Caco-2 (cell line): ENCODE results near the gene ELF4. TPM values are rescaled to one million over a fixed set of nuclear protein-coding genes. Genes with fewer than 3 reads are reported as not detected.

Experiments used
- BruUV-seq: library from RNA; stranded (reverse); fragments of 400-500 nt; replicated peaks from 2 replicates; lab custom pipeline; 2021; lab: Mats Ljungman, UMichigan
- CTCF ChIA-PET: fragments of 300-600 bp; sonication (Branson Sonifier 250); formaldehyde crosslinking; loops from one replicate; lab custom pipeline; 2022; ENCODE audit warnings: antibody characterized with exemption; lab: Charles Lee
- POLR2A ChIA-PET: fragments of 300-600 bp; sonication (Branson Sonifier 250); formaldehyde crosslinking; loops from one replicate; lab custom pipeline; 2022; ENCODE audit warnings: antibody characterized with exemption; lab: Charles Lee
- DNase-seq, 2 experiments: peaks; one replicate each; pipeline versions ENCODE4 v3.0.0 to v3.0.0-alpha.2; 2020 to 2022
- H3K27me3 ChIP-seq: replicated peaks from 2 replicates; pipeline ENCODE4 v1.6.0; 2011; ENCODE audit warnings: low read length; ENCODE audit not compliant: control insufficient read depth, insufficient read depth
- H3K36me3 ChIP-seq: 2 replicates; pipeline ENCODE4 v1.5.1; 2011; ENCODE audit warnings: low read length; ENCODE audit not compliant: control insufficient read depth, insufficient read depth
- H3K4me1 ChIP-seq: fragments of 250-450 bp; sonication (Bioruptor Pico); 2 replicates; pipeline ENCODE4 v1.5.1; 2020; ENCODE audit warnings: mild to moderate bottlenecking
- H3K4me3 ChIP-seq: 2 replicates; pipeline ENCODE4 v1.5.1; 2011; ENCODE audit warnings: low read depth, mild to moderate bottlenecking, control low read depth, low read length
- H3K9me3 ChIP-seq: fragments of 250-450 bp; sonication (Bioruptor Pico); 2 replicates; pipeline ENCODE4 v1.5.1; 2020; ENCODE audit warnings: mild to moderate bottlenecking, moderate library complexity
- H3K27ac Mint-ChIP-seq: one replicate; pipeline ENCODE4 v1.8.0; 2022; ENCODE audit warnings: mixed read lengths; ENCODE audit not compliant: unreplicated experiment
- H3K27me3 Mint-ChIP-seq: one replicate; pipeline ENCODE4 v1.8.0; 2022; ENCODE audit warnings: mixed read lengths; ENCODE audit not compliant: insufficient read depth, unreplicated experiment
- H3K36me3 Mint-ChIP-seq: one replicate; pipeline ENCODE4 v1.8.0; 2022; ENCODE audit warnings: mild to moderate bottlenecking, mixed read lengths; ENCODE audit not compliant: insufficient read depth, unreplicated experiment
- H3K4me1 Mint-ChIP-seq: one replicate; pipeline ENCODE4 v1.8.0; 2022; ENCODE audit warnings: low read depth, mixed read lengths; ENCODE audit not compliant: unreplicated experiment
- H3K4me3 Mint-ChIP-seq: one replicate; pipeline ENCODE4 v1.8.0; 2022; ENCODE audit warnings: mild to moderate bottlenecking, moderate library complexity, mixed read lengths; ENCODE audit not compliant: unreplicated experiment
- H3K9me3 Mint-ChIP-seq: one replicate; pipeline ENCODE4 v1.8.0; 2022; ENCODE audit warnings: mixed read lengths; ENCODE audit not compliant: unreplicated experiment
- intact Hi-C: fragments of 100-400 bp; cut with micrococcal nuclease; formaldehyde crosslinking; loops from one replicate; pipeline ENCODE4 v1.10.0; 2022; ENCODE audit not compliant: unreplicated experiment
- total RNA-seq: library from RNA; stranded (reverse); gene quantifications from 2 replicates; pipeline ENCODE4 v1.2.3, GENCODE V29; 2022
- TF ChIP-seq, protein P1 (sequence below), 2 experiments: fragments of 200-600 bp in 1 of 2; IDR thresholded peaks; 1 replicate in 1 of 2; 2 replicates in 1 of 2; pipeline versions ENCODE4 v1.5.1 to v1.8.0; 2011 to 2022; ENCODE audit warnings: antibody characterized with exemption in 1 of 2, control low read depth in 1 of 2, inconsistent platforms in 1 of 2, low read depth in 1 of 2, low read length in 1 of 2, mild to moderate bottlenecking in 1 of 2, moderate library complexity in 1 of 2; ENCODE audit not compliant: insufficient read depth in 1 of 2, severe bottlenecking in 1 of 2, unreplicated experiment in 1 of 2

Gene ELF4
- total RNA-seq, 1 experiment from 2014 or later = 25.3 TPM

DNA sequence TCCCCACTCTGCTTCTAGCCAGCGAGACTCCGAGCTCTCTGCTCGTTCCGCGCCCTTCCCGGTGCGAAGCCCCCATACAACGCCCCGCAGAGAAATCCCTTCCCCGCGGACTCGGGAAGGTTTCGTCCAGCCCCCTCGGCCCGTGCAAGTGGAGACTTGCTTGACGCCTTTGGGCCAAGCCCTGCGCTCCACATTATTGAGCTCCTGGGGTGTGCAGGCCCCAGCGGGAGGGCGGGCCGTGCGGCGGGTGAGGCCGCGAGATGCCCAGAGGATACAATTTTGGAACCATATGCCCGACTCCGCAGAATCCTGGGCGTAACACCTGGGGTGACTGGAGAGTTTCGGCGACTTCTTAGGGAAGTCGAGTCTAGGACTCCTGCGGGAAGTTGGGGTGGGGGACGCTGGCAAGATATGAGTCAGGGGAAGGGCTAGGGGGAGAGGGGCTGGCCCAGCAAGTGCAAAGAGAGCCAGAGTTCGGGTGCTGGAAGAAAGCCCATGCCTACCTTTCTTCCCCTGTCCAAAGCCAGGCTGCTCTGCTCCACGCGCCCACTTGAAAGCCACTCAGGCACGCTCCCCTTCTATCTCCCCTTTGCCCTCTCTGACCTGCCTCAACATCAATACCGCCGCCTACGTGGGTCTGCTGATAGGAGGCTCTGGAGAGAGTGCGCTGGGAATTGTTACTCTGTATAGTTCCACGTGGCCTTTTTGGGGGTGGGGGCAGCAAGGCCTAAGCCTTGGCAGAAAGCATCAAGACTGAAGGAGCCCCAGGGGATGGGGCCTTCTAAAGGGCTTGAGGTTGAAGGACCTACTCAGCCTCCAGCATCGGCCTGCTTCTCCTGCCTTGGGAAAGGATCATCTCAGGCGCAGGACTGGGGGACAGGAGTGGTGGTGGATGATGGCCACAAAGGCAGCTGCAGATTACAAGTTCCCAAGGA lies 1.2 kb upstream of the ELF4 start:
- H3K4me1 ChIP-seq = peaks cover 7% of the 10 kb centered on the region; the same call in 1 of the 2 replicates
- no peaks in the 10 kb centered on the region for H3K36me3 ChIP-seq
- intact Hi-C loops = no loop called here
- TSS peak; percentile 34 for BruUV-seq
- H3K27me3 ChIP-seq = no peaks in the 10 kb centered on the region
- POLR2A ChIA-PET = no interaction called here
- H3K4me3 Mint-ChIP-seq = peak overlapping the region; percentile 90
- peaks cover 9% of the 10 kb centered on the region for H3K4me1 Mint-ChIP-seq
- no peaks in the 10 kb centered on the region for H3K9me3 ChIP-seq
- TF ChIP-seq, protein P1, sequence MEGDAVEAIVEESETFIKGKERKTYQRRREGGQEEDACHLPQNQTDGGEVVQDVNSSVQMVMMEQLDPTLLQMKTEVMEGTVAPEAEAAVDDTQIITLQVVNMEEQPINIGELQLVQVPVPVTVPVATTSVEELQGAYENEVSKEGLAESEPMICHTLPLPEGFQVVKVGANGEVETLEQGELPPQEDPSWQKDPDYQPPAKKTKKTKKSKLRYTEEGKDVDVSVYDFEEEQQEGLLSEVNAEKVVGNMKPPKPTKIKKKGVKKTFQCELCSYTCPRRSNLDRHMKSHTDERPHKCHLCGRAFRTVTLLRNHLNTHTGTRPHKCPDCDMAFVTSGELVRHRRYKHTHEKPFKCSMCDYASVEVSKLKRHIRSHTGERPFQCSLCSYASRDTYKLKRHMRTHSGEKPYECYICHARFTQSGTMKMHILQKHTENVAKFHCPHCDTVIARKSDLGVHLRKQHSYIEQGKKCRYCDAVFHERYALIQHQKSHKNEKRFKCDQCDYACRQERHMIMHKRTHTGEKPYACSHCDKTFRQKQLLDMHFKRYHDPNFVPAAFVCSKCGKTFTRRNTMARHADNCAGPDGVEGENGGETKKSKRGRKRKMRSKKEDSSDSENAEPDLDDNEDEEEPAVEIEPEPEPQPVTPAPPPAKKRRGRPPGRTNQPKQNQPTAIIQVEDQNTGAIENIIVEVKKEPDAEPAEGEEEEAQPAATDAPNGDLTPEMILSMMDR (IDR thresholded peaks at IDR 0.05; ENCODE audit: insufficient read depth in 1 of 2, low read depth in 1 of 2, low read length in 1 of 2, severe bottlenecking in 1 of 2, unreplicated experiment in 1 of 2) = no peak
- no peak overlapping the region for H3K27ac Mint-ChIP-seq
- no peaks in the 10 kb centered on the region for H3K36me3 Mint-ChIP-seq
- no peaks in the 10 kb centered on the region for H3K9me3 Mint-ChIP-seq
- no peaks in the 10 kb centered on the region for H3K27me3 Mint-ChIP-seq
- peak overlapping the region; percentile 70 for H3K4me3 ChIP-seq
- DNase-seq = no peak
- CTCF ChIA-PET = no interaction called here

DNA sequence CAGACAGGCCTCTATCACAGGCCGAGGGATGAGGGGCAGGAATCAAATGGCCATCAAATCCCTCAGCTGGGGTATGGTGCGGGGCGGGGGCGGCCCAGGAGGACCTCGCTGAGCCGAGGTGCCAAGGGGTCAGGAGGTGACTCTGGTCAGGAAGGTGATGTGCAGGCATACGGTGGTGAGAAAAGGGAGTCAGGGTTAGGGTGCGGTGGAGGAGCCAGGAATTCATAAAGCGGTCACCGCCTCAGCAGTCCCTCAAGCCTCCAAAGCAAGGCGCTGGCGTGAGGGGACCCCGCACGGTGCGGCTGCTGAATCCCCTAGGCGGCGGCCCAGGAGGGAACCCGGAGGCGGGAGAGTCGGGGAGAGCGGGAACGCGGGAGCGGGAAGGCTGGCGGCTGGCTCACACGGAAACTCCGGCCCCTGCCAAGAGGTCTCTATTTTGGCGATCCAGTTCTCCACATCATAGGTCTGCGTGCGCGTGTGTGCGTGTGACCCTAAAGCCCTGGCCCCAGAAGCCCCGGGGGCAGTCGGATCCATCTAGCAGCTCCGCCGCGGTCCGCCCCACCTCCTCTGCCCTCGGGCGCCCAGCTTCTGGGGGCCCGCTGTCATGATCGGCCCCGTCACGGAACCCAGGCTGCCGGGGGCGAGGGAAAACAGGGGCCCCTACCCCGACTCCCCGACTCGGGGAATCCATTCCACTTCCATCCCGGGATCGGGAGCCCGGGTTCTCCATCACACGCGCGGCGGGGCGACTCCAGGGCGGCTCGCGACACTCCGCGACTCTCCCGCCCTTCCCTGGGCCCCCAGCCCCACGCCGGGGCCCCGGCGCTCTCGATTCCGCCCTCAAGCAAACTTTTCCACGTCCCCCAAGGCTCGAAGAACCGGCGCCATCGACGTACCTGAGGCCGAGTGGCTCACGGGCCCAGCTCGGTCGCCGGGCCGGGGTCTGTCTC lies 593 bp downstream of the ELF4 start:
- intact Hi-C loops = loop anchor here (1.0 kb wide), 1 partner anchor 159 kb away; the partner anchor contains the start of gene ZNF280C
- Mint-ChIP-seq H3K27ac (peak overlapping the region; percentile 83), H3K9me3 (no peaks in the 10 kb centered on the region), H3K4me1 (peaks cover 12% of the 10 kb centered on the region), H3K36me3 (no peaks in the 10 kb centered on the region), H3K27me3 (no peaks in the 10 kb centered on the region), H3K4me3 (peak overlapping the region; percentile 90)
- Histone ChIP-seq H3K36me3 (no peaks in the 10 kb centered on the region), H3K4me3 (peak overlapping the region; percentile 70), H3K27me3 (no peaks in the 10 kb centered on the region), H3K9me3 (no peaks in the 10 kb centered on the region), H3K4me1 (peaks cover 7% of the 10 kb centered on the region; the same call in 1 of the 2 replicates)
- TF ChIP-seq, protein P1 (IDR thresholded peaks at IDR 0.05; ENCODE audit: insufficient read depth in 1 of 2, low read depth in 1 of 2, low read length in 1 of 2, severe bottlenecking in 1 of 2, unreplicated experiment in 1 of 2) = no peak
- CTCF ChIA-PET = no interaction called here
- POLR2A ChIA-PET = interaction anchor here (0.6 to 1.1 kb wide), 2 partner anchors 32 to 49 kb away, joined by 3 read pairs; no protein-coding TSS in a partner anchor
- peak in 1 of 2 experiments; percentile 24 for DNase-seq
- no TSS peak for BruUV-seq
